Activated T-cell treated with anti-CD3 and anti-CD28 coated beads, Interleukin-2, amount 50 U/mL, for 72 hours (primary cell): Measurements from ENCODE around the gene DPM3. TPM values are rescaled to one million over a fixed set of nuclear protein-coding genes. Genes with fewer than 3 reads are reported as not detected.
"Not testable (repeated sequence)": the region's sequence is repeated elsewhere in the genome, so short reads cannot be mapped to it uniquely, and the experiment has no call there.

Experiments
- ATAC-seq, 2 donors: fragments of 150-1000 bp; cut with Tn5 transposase; replicated peaks in 1 of 2; 2 replicates each; pipeline ENCODE4 v1.10.0; 2021; ENCODE audit warnings: moderate library complexity in 2 of 2, mild to moderate bottlenecking in 1 of 2
- DNase-seq, 2 donors: peaks; one replicate each; pipeline ENCODE4 v3.0.0; 2021 to 2022; ENCODE audit warnings: mixed read lengths in 1 of 2
- H3K27ac Mint-ChIP-seq: one replicate; pipeline ENCODE4 v1.8.0; 2022; ENCODE audit warnings: mild to moderate bottlenecking, moderate library complexity, mixed read lengths
- H3K27me3 Mint-ChIP-seq: one replicate; pipeline ENCODE4 v1.8.0; 2022; ENCODE audit warnings: low read depth, mixed read lengths
- H3K36me3 Mint-ChIP-seq, 2 donors: one replicate each; pipeline ENCODE4 v1.8.0; 2022; ENCODE audit warnings: mixed read lengths in 2 of 2, mild to moderate bottlenecking in 1 of 2; ENCODE audit not compliant: insufficient read depth in 2 of 2
- H3K4me1 Mint-ChIP-seq: one replicate; pipeline ENCODE4 v1.8.0; 2022; ENCODE audit warnings: low read depth, mixed read lengths
- H3K4me3 Mint-ChIP-seq, 2 donors: one replicate each; pipeline ENCODE4 v1.8.0; 2022; ENCODE audit warnings: mild to moderate bottlenecking in 2 of 2, mixed read lengths in 2 of 2, moderate library complexity in 2 of 2
- H3K9me3 Mint-ChIP-seq, 2 donors: one replicate each; pipeline ENCODE4 v1.8.0; 2022; ENCODE audit warnings: mixed read lengths in 2 of 2
- total RNA-seq, 2 donors: library from RNA; stranded (reverse); gene quantifications; one replicate each; pipeline ENCODE4 v1.2.3, GENCODE V29; 2022

The DPM3 gene
- total RNA-seq, 2 donors from 2014 or later = 49.4 to 58.9 TPM

GRCh38 chr1:155121249-155121648 lies 19.1 kb downstream of the DPM3 start:
- no peaks in the 10 kb centered on the region for H3K36me3 Mint-ChIP-seq

GRCh38 chr1:155120253-155120652 lies 20.1 kb downstream of the DPM3 start:
- Mint-ChIP-seq H3K9me3 (no peaks in the 10 kb centered on the region), H3K4me1 (no peaks in the 10 kb centered on the region), H3K4me3 (no peak overlapping the region), H3K27ac (no peak overlapping the region), H3K36me3 (no peaks in the 10 kb centered on the region), H3K27me3 (peaks cover 10% of the 10 kb centered on the region)
- ATAC-seq (no peak), DNase-seq (no peak)

More at GRCh38 chr1:155121249-155121648, 19.1 kb downstream of the DPM3 start:
- H3K27me3 Mint-ChIP-seq = peaks cover 10% of the 10 kb centered on the region
- ATAC-seq = no peak
- DNase-seq = no peak
- H3K27ac Mint-ChIP-seq = no peak overlapping the region
- no peak overlapping the region for H3K4me3 Mint-ChIP-seq
- H3K4me1 Mint-ChIP-seq = no peaks in the 10 kb centered on the region
- no peaks in the 10 kb centered on the region for H3K9me3 Mint-ChIP-seq

GRCh38 chr1:155118090-155118489 lies 22.2 kb downstream of the DPM3 start:
- not testable (repeated sequence) for H3K27ac Mint-ChIP-seq, H3K36me3 Mint-ChIP-seq, H3K4me3 Mint-ChIP-seq, ATAC-seq, DNase-seq, H3K27me3 Mint-ChIP-seq, H3K4me1 Mint-ChIP-seq, H3K9me3 Mint-ChIP-seq

- Mint-ChIP-seq H3K36me3 (no peaks in the 10 kb centered on the region), H3K9me3 (no peaks in the 10 kb centered on the region), H3K27me3 (peaks cover 5% of the 10 kb centered on the region), H3K27ac (no peak overlapping the region), H3K4me1 (no peaks in the 10 kb centered on the region), H3K4me3 (no peak overlapping the region)
- ATAC-seq = no peak
- DNase-seq = no peak
Observed at GRCh38 chr1:155117610-155118009, 22.7 kb downstream of the DPM3 start.

- no peaks in the 10 kb centered on the region for H3K9me3 Mint-ChIP-seq
- ATAC-seq (no peak), DNase-seq (no peak)
- H3K4me1 Mint-ChIP-seq = no peaks in the 10 kb centered on the region
- no peak overlapping the region for H3K27ac Mint-ChIP-seq
- H3K36me3 Mint-ChIP-seq = no peaks in the 10 kb centered on the region
- H3K4me3 Mint-ChIP-seq = no peak overlapping the region
- H3K27me3 Mint-ChIP-seq = peaks cover 5% of the 10 kb centered on the region
Observed at GRCh38 chr1:155116113-155116764, 24.1 kb downstream of the DPM3 start.

- no peak overlapping the region for H3K27ac Mint-ChIP-seq
- no peaks in the 10 kb centered on the region for H3K4me1 Mint-ChIP-seq
- H3K9me3 Mint-ChIP-seq = no peaks in the 10 kb centered on the region
- no peak overlapping the region for H3K4me3 Mint-ChIP-seq
- no peak for ATAC-seq
- H3K36me3 Mint-ChIP-seq = no peaks in the 10 kb centered on the region
- no peaks in the 10 kb centered on the region for H3K27me3 Mint-ChIP-seq
- DNase-seq = no peak
Observed at GRCh38 chr1:155113450-155113980, 26.8 kb downstream of the DPM3 start.

GRCh38 chr1:155110826-155111225 lies 29.5 kb downstream of the DPM3 start:
- Mint-ChIP-seq H3K27me3 (no peaks in the 10 kb centered on the region), H3K27ac (no peak overlapping the region), H3K36me3 (no peaks in the 10 kb centered on the region), H3K9me3 (no peaks in the 10 kb centered on the region), H3K4me3 (no peak overlapping the region), H3K4me1 (no peaks in the 10 kb centered on the region)
- DNase-seq (no peak), ATAC-seq (no peak)

GRCh38 chr1:155110381-155110780 lies 29.9 kb downstream of the DPM3 start:
- no peaks in the 10 kb centered on the region for H3K9me3 Mint-ChIP-seq
- no peak for DNase-seq
- no peaks in the 10 kb centered on the region for H3K36me3 Mint-ChIP-seq
- no peak for ATAC-seq
- H3K27ac Mint-ChIP-seq = no peak overlapping the region
- H3K27me3 Mint-ChIP-seq = no peaks in the 10 kb centered on the region
- H3K4me3 Mint-ChIP-seq = no peak overlapping the region
- H3K4me1 Mint-ChIP-seq = no peaks in the 10 kb centered on the region

- H3K27me3 Mint-ChIP-seq = no peaks in the 10 kb centered on the region
- DNase-seq = no peak
Observed at GRCh38 chr1:155108296-155108695, 32.0 kb downstream of the DPM3 start.

GRCh38 chr1:155107309-155108264 lies 32.7 kb downstream of the DPM3 start:
- Mint-ChIP-seq H3K4me1 (no peaks in the 10 kb centered on the region), H3K27ac (no peak overlapping the region), H3K36me3 (no peaks in the 10 kb centered on the region), H3K4me3 (no peak overlapping the region), H3K9me3 (no peaks in the 10 kb centered on the region), H3K27me3 (no peaks in the 10 kb centered on the region)
- DNase-seq (no peak), ATAC-seq (no peak)

More at GRCh38 chr1:155108296-155108695, 32.0 kb downstream of the DPM3 start:
- Mint-ChIP-seq H3K36me3 (no peaks in the 10 kb centered on the region), H3K4me1 (no peaks in the 10 kb centered on the region), H3K9me3 (no peaks in the 10 kb centered on the region), H3K27ac (no peak overlapping the region), H3K4me3 (no peak overlapping the region)
- ATAC-seq = no peak

- H3K27ac Mint-ChIP-seq = no peak overlapping the region
- H3K36me3 Mint-ChIP-seq = no peaks in the 10 kb centered on the region
- no peaks in the 10 kb centered on the region for H3K9me3 Mint-ChIP-seq
- DNase-seq (no peak), ATAC-seq (no peak)
- H3K27me3 Mint-ChIP-seq = no peaks in the 10 kb centered on the region
- H3K4me3 Mint-ChIP-seq = no peak overlapping the region
- no peaks in the 10 kb centered on the region for H3K4me1 Mint-ChIP-seq
Observed at GRCh38 chr1:155106862-155107261, 33.5 kb downstream of the DPM3 start.

- no peaks in the 10 kb centered on the region for H3K4me1 Mint-ChIP-seq
- DNase-seq (no peak), ATAC-seq (no peak)
- H3K27ac Mint-ChIP-seq = no peak overlapping the region
- H3K9me3 Mint-ChIP-seq = no peaks in the 10 kb centered on the region
- no peak overlapping the region for H3K4me3 Mint-ChIP-seq
- H3K36me3 Mint-ChIP-seq = no peaks in the 10 kb centered on the region
- no peaks in the 10 kb centered on the region for H3K27me3 Mint-ChIP-seq
Observed at GRCh38 chr1:155105604-155106011, 34.7 kb downstream of the DPM3 start.
